IMR-90 (cell line): ENCODE results near the gene KRT8. TPM values are rescaled to one million over a fixed set of nuclear protein-coding genes. Genes with fewer than 3 reads are reported as not detected.

Experiments used
- ATAC-seq: fragments of 200-7000 bp; cut with Tn5 transposase; 2 replicates; pipeline ENCODE4 v1.9.1; 2020; ENCODE audit warnings: low read depth, mild to moderate bottlenecking, moderate library complexity
- BruUV-seq: library from RNA; stranded (reverse); fragments of 400-500 nt; replicated peaks from 2 replicates; lab custom pipeline; 2021; lab: Mats Ljungman, UMichigan
- CTCF ChIA-PET: fragments of 300-600 bp; formaldehyde crosslinking; extraction: SDS; loops from one replicate; lab custom pipeline; 2021; ENCODE audit warnings: antibody characterized with exemption; lab: Yijun Ruan, JAX
- POLR2A ChIA-PET: fragments of 300-600 bp; sonication (Branson Sonifier 250); formaldehyde crosslinking; loops from one replicate; lab custom pipeline; 2022; ENCODE audit warnings: antibody characterized with exemption; ENCODE audit not compliant: unreplicated experiment; lab: Charles Lee
- DNase-seq: peaks from one replicate; pipeline ENCODE4 v3.0.0; 2013
- H2AFZ ChIP-seq: replicated peaks from 2 replicates; pipeline ENCODE3; 2013; ENCODE audit warnings: low read length, mild to moderate bottlenecking; ENCODE audit not compliant: poor library complexity
- H2AK5ac ChIP-seq: 2 replicates; pipeline ENCODE4 v1.6.1; 2013; ENCODE audit warnings: low read depth, low read length, inconsistent platforms
- H2AK9ac ChIP-seq: replicated peaks from 2 replicates; pipeline ENCODE3; 2013; ENCODE audit warnings: mild to moderate bottlenecking, low read depth, low read length, moderate library complexity; ENCODE audit not compliant: poor library complexity
- H2BK120ac ChIP-seq: 2 replicates; pipeline ENCODE4 v1.6.1; 2013; ENCODE audit warnings: low read depth, low read length, inconsistent platforms
- H2BK15ac ChIP-seq: 3 replicates; pipeline ENCODE4 v1.6.1; 2013; ENCODE audit warnings: low read depth, low read length, inconsistent platforms
- H2BK20ac ChIP-seq: 2 replicates; pipeline ENCODE4 v1.6.1; 2013; ENCODE audit warnings: low read depth, mild to moderate bottlenecking, inconsistent platforms, low read length, moderate library complexity
- H2BK5ac ChIP-seq: 2 replicates; pipeline ENCODE4 v1.6.1; 2013; ENCODE audit warnings: mild to moderate bottlenecking, low read depth, low read length, inconsistent platforms; ENCODE audit not compliant: poor library complexity, severe bottlenecking
- H3K14ac ChIP-seq: replicated peaks from 2 replicates; pipeline ENCODE4 v1.6.1; 2013; ENCODE audit warnings: low read depth, low read length, inconsistent platforms
- H3K18ac ChIP-seq: 2 replicates; pipeline ENCODE4 v1.6.1; 2013; ENCODE audit warnings: low read depth, low read length, control low read depth
- H3K23ac ChIP-seq: 2 replicates; pipeline ENCODE4 v1.6.1; 2013; ENCODE audit warnings: low read depth, low read length, inconsistent platforms
- H3K27ac ChIP-seq: 2 replicates; pipeline ENCODE4 v1.5.1; 2013; ENCODE audit warnings: mild to moderate bottlenecking, control low read depth, low read length; ENCODE audit not compliant: insufficient read depth
- H3K27me3 ChIP-seq: 2 replicates; pipeline ENCODE4 v1.6.1; 2013; ENCODE audit warnings: low read length; ENCODE audit not compliant: control insufficient read depth, insufficient read depth
- H3K36me3 ChIP-seq: 2 replicates; pipeline ENCODE4 v1.6.1; 2013; ENCODE audit warnings: low read length, mixed read lengths; ENCODE audit not compliant: control insufficient read depth, insufficient read depth
- H3K4ac ChIP-seq: 2 replicates; pipeline ENCODE4 v1.6.1; 2013; ENCODE audit warnings: low read depth, low read length, inconsistent platforms
- H3K4me1 ChIP-seq: 2 replicates; pipeline ENCODE4 v1.6.1; 2013; ENCODE audit warnings: low read length, mixed read lengths; ENCODE audit not compliant: control insufficient read depth, insufficient read depth
- H3K4me2 ChIP-seq: 2 replicates; pipeline ENCODE4 v1.6.1; 2013; ENCODE audit warnings: low read depth, mild to moderate bottlenecking, control low read depth, low read length, moderate library complexity
- H3K4me3 ChIP-seq: 2 replicates; pipeline ENCODE4 v1.5.1; 2013; ENCODE audit warnings: low read depth, mild to moderate bottlenecking, control low read depth, low read length, moderate library complexity; ENCODE audit not compliant: insufficient read depth
- H3K56ac ChIP-seq: 2 replicates; pipeline ENCODE4 v1.6.1; 2013; ENCODE audit warnings: low read length, inconsistent platforms; ENCODE audit not compliant: insufficient read depth; ENCODE audit errors: extremely low read depth
- H3K79me1 ChIP-seq, 2 experiments: 2 replicates each; pipeline ENCODE4 v1.6.1; 2013; ENCODE audit warnings: low read length in 2 of 2, inconsistent platforms in 1 of 2, low read depth in 1 of 2
- H3K9ac ChIP-seq: 2 replicates; pipeline ENCODE4 v1.6.1; 2013; ENCODE audit warnings: low read depth, low read length, control low read depth
- H3K9me1 ChIP-seq: 2 replicates; pipeline ENCODE4 v1.6.1; 2013; ENCODE audit warnings: low read length, inconsistent platforms; ENCODE audit not compliant: insufficient read depth
- H3K9me3 ChIP-seq: 2 replicates; pipeline ENCODE4 v1.6.1; 2013; ENCODE audit warnings: low read length; ENCODE audit not compliant: control insufficient read depth, insufficient read depth
- H4K20me1 ChIP-seq: 2 replicates; pipeline ENCODE4 v1.6.1; 2013; ENCODE audit warnings: low read length, inconsistent platforms; ENCODE audit not compliant: insufficient read depth
- H4K5ac ChIP-seq: 2 replicates; pipeline ENCODE4 v1.6.1; 2013; ENCODE audit warnings: mild to moderate bottlenecking, low read depth, low read length, control low read depth
- H4K8ac ChIP-seq, 2 experiments: 2 replicates each; pipeline ENCODE4 v1.6.1; 2013; ENCODE audit warnings: low read depth in 2 of 2, low read length in 2 of 2, control low read depth in 1 of 2, inconsistent platforms in 1 of 2
- H4K91ac ChIP-seq: 2 replicates; pipeline ENCODE4 v1.6.1; 2013; ENCODE audit warnings: low read depth, low read length, inconsistent platforms; ENCODE audit not compliant: insufficient read depth
- BHLHE40 ChIP-seq: fragments of 150-350 bp; IDR thresholded peaks from 2 replicates; pipeline ENCODE4 v1.6.1; 2016; ENCODE audit warnings: mild to moderate bottlenecking, low read depth, low read length
- CHD1 ChIP-seq: IDR thresholded peaks from 2 replicates; pipeline ENCODE4 v1.6.1; 2012; ENCODE audit warnings: low read depth, low read length, improper control_type of control experiment
- ELK1 ChIP-seq: fragments of 150-350 bp; IDR thresholded peaks from 2 replicates; pipeline ENCODE4 v1.6.1; 2016; ENCODE audit warnings: low read depth, mild to moderate bottlenecking, low read length, moderate library complexity, borderline replicate concordance
- MXI1 ChIP-seq: IDR thresholded peaks from 2 replicates; pipeline ENCODE4 v1.6.1; 2012; ENCODE audit warnings: low read depth, mild to moderate bottlenecking, low read length, moderate library complexity, borderline replicate concordance
- NFE2L2 ChIP-seq: fragments of 150-350 bp; IDR thresholded peaks from 2 replicates; pipeline ENCODE4 v1.6.1; 2016; ENCODE audit warnings: low read depth, mild to moderate bottlenecking, low read length
- POLR2A ChIP-seq: IDR thresholded peaks from 2 replicates; pipeline ENCODE4 v1.6.1; 2012; ENCODE audit warnings: mild to moderate bottlenecking, low read depth, low read length
- RCOR1 ChIP-seq: IDR thresholded peaks from 2 replicates; pipeline ENCODE4 v1.6.1; 2012; ENCODE audit warnings: mild to moderate bottlenecking, low read length, improper control_type of control experiment; ENCODE audit not compliant: insufficient replicate concordance
- RFX5 ChIP-seq: IDR thresholded peaks from 2 replicates; pipeline ENCODE4 v1.8.0; 2012; ENCODE audit warnings: low read depth, mild to moderate bottlenecking, low read length, moderate library complexity
- SMC3 ChIP-seq: fragments of 150-350 bp; IDR thresholded peaks from 2 replicates; pipeline ENCODE4 v1.6.1; 2016; ENCODE audit warnings: low read depth, mild to moderate bottlenecking, antibody characterized with exemption, low read length, moderate library complexity
- WGBS, 2 experiments: methylation state at CpG; one replicate each; pipeline versions ENCODE4 v1.1.5 to v1.1.7; 2013; ENCODE audit warnings: missing lambda C conversion rate in 2 of 2; ENCODE audit not compliant: insufficient read length in 1 of 2; ENCODE audit errors: extremely low coverage in 2 of 2; 5-methylcytosine and 5-hydroxymethylcytosine counted together
- dilution Hi-C: fragments of 300-500 bp; cut with HindIII; formaldehyde crosslinking; loops from one replicate; pipeline ENCODE4 v1.14.3; 2018; ENCODE audit warnings: low sequenced_read_pairs; ENCODE audit not compliant: unreplicated experiment
- in situ Hi-C: fragments of 300-500 bp; cut with MboI; formaldehyde crosslinking; loops from 3 replicates; pipeline ENCODE4 v1.14.3; 2019; ENCODE audit warnings: low sequenced_read_pairs, inconsistent platforms, mixed read lengths
- intact Hi-C: fragments of 100-400 bp; cut with micrococcal nuclease; formaldehyde crosslinking; loops from 2 replicates; pipeline ENCODE4 v1.10.0; 2022
- polyA plus RNA-seq, 3 experiments: library from polyadenylated mRNA; depleted of rRNA; stranded (reverse); fragments of >200 nt; gene quantifications; 2 replicates each; pipeline ENCODE4 v1.2.3, GENCODE V29; 2012; ENCODE audit warnings: low replicate concordance in 1 of 3
- total RNA-seq: library from RNA; depleted of rRNA; stranded (reverse); fragments of >200 nt; gene quantifications from 2 replicates; pipeline ENCODE4 v1.2.3, GENCODE V29; 2012

Gene KRT8
- total and polyA plus RNA-seq, 2 of the 4 experiments (the other 2 are of a cell fraction): 10.9 to 39.3 TPM

- H2BK20ac ChIP-seq: no peak overlapping the region
- no peak overlapping the region for H2AK9ac ChIP-seq
- no peaks in the 10 kb centered on the region for H3K4me1 ChIP-seq
- H3K79me1 ChIP-seq: no peaks in the 10 kb centered on the region
- intact Hi-C loops (no loop called here), dilution Hi-C loops (loop anchor here (25.0 kb wide), 1 partner anchor 96 kb away; no protein-coding TSS in a partner anchor), in situ Hi-C loops (no loop called here)
- no peak overlapping the region for H3K18ac ChIP-seq
- no peak overlapping the region for H3K14ac ChIP-seq
- H2BK5ac ChIP-seq: no peak overlapping the region
- H3K27ac ChIP-seq: no peak overlapping the region
- no peaks in the 10 kb centered on the region for H4K20me1 ChIP-seq
- no CpG with 5 or more reads among the region's 2 CpGs for WGBS, 2 experiments
- CTCF ChIA-PET: no interaction called here
- H4K91ac ChIP-seq: no peak overlapping the region
- no peak for ATAC-seq
- DNase-seq: no peak
- H2AK5ac ChIP-seq: no peak overlapping the region
- H3K23ac ChIP-seq: no peak overlapping the region
- no peak overlapping the region for H3K4me2 ChIP-seq
- H3K9me3 ChIP-seq: 0 out of 2 replicates have a peak, but pooled peaks cover 1% of the 10 kb centered on the region
- H3K4me3 ChIP-seq: no peak overlapping the region
- no peaks in the 10 kb centered on the region; the same call in 1 of the 2 replicates for H3K27me3 ChIP-seq
- H3K56ac ChIP-seq: no peak overlapping the region
- POLR2A ChIA-PET: no interaction called here
- no TSS peak for BruUV-seq
- H2BK120ac ChIP-seq: no peak overlapping the region
- no peak overlapping the region for H2BK15ac ChIP-seq
- no peak overlapping the region for H4K8ac ChIP-seq
- no peak overlapping the region for H4K5ac ChIP-seq
- H2AFZ ChIP-seq: no peak overlapping the region
- no peak overlapping the region for H3K9ac ChIP-seq
- no peak for TF ChIP-seq POLR2A
- no peak for TF ChIP-seq CHD1
- TF ChIP-seq BHLHE40: no peak
- TF ChIP-seq SMC3: no peak
- TF ChIP-seq MXI1: no peak
- TF ChIP-seq RCOR1: no peak
- no peak for TF ChIP-seq ELK1
- TF ChIP-seq RFX5: no peak
- TF ChIP-seq NFE2L2: no peak
- H3K4ac ChIP-seq: no peak overlapping the region
- H3K36me3 ChIP-seq: no peaks in the 10 kb centered on the region
- H3K9me1 ChIP-seq: no peaks in the 10 kb centered on the region
Observed at GRCh38 chr12:52891044-52891443, 13.8 kb downstream of the KRT8 start.
